WI38 (cell line): ENCODE results near the gene PRRX2.
"Not testable (repeated sequence)": the region's sequence is repeated elsewhere in the genome, so short reads cannot be mapped to it uniquely, and the experiment has no call there.

Source experiments
- H3K4me3 ChIP-seq: 2 replicates; pipeline ENCODE4 v1.5.1; 2011; ENCODE audit warnings: low read depth, mild to moderate bottlenecking, control low read depth, low read length
- TF ChIP-seq, protein P1 (sequence below): IDR thresholded peaks from 2 replicates; pipeline ENCODE4 v1.5.1; 2012; ENCODE audit warnings: low read depth, mild to moderate bottlenecking, control low read depth, low read length

Gene PRRX2

DNA sequence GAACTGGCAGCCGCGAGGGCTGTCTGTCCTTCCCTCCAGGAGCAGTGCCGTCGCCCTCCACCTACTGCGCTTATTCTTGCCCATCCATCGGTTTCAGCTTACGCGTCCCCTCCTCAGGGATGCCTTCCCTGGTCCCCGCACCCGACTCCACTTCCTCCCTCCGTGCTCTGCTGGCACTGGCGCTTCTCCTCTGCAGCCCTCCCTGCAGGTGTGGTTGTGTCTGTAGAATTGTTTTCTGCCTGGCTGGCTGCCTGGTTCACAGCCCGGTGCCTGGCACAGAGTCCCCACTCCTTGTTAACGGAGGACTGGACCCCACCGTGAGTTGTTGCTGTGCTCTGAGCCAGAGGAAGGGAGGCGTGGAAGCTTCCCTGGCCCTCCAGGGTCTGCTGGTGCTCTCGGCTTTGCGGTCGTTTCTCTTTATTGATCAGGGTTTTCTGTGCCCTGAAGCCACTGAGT is 33.7 kb upstream of the PRRX2 start:
- H3K4me3 ChIP-seq = no peak overlapping the region
- TF ChIP-seq, protein P1, sequence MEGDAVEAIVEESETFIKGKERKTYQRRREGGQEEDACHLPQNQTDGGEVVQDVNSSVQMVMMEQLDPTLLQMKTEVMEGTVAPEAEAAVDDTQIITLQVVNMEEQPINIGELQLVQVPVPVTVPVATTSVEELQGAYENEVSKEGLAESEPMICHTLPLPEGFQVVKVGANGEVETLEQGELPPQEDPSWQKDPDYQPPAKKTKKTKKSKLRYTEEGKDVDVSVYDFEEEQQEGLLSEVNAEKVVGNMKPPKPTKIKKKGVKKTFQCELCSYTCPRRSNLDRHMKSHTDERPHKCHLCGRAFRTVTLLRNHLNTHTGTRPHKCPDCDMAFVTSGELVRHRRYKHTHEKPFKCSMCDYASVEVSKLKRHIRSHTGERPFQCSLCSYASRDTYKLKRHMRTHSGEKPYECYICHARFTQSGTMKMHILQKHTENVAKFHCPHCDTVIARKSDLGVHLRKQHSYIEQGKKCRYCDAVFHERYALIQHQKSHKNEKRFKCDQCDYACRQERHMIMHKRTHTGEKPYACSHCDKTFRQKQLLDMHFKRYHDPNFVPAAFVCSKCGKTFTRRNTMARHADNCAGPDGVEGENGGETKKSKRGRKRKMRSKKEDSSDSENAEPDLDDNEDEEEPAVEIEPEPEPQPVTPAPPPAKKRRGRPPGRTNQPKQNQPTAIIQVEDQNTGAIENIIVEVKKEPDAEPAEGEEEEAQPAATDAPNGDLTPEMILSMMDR = no peak

DNA sequence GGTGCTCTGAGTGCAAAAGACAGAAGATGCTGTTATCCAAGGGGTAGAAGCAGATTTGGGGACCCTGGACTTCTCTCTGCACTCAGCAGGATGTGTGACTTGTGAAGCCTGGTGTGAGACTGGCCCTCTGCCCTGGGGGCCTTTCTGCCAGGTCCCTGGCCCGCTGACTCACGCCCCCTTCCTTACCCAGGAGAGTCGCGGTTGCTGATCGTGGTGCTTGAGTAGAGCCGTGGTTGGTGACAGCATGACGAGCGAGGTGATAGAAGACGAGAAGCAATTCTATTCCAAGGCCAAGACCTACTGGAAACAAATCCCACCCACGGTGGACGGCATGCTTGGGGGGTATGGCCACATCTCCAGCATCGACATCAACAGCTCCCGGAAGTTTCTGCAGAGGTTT is 33.0 kb upstream of the PRRX2 start:
- H3K4me3 ChIP-seq = no peak overlapping the region
- TF ChIP-seq, protein P1 = no peak

DNA sequence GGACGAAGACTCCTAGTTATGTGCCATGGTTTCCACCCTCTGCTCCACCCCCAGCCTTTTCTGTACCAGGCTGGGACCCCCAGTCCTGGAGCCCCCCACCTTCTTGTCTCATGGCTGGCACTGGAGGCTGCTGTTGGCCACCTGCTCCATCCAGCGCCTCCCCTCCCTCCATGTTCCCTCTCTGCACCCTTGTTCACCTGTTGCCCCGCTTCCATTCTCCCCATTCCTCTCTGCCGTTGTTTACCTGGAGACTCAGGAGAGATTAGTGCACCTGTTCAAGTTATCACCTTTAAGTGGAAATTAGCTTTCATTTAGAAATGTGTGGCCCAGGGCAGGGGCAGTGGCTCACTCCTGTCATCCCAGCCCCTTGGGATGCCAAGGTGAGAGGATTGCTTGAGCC is 32.2 kb upstream of the PRRX2 start:
- TF ChIP-seq, protein P1 = no peak

DNA sequence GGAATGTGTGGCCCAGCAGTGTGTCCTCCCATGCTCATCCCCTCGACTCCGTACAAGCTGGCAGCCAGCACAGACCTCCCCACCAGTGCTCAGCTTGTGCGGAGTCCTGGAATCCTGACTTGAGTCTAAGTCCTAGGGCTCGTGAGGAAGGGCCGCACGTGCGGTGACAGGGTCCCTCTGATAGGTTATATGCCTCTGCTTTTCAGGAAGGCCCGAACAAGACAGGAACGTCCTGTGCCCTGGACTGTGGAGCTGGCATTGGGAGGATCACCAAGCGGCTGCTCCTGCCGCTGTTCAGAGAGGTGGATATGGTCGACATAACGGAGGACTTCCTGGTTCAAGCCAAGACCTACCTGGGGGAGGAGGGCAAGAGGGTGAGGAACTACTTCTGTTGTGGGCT is 31.6 kb upstream of the PRRX2 start:
- no peak overlapping the region for H3K4me3 ChIP-seq
- TF ChIP-seq, protein P1 = no peak

More for the DNA sequence above, 32.2 kb upstream of the PRRX2 start:
- no peak overlapping the region for H3K4me3 ChIP-seq

DNA sequence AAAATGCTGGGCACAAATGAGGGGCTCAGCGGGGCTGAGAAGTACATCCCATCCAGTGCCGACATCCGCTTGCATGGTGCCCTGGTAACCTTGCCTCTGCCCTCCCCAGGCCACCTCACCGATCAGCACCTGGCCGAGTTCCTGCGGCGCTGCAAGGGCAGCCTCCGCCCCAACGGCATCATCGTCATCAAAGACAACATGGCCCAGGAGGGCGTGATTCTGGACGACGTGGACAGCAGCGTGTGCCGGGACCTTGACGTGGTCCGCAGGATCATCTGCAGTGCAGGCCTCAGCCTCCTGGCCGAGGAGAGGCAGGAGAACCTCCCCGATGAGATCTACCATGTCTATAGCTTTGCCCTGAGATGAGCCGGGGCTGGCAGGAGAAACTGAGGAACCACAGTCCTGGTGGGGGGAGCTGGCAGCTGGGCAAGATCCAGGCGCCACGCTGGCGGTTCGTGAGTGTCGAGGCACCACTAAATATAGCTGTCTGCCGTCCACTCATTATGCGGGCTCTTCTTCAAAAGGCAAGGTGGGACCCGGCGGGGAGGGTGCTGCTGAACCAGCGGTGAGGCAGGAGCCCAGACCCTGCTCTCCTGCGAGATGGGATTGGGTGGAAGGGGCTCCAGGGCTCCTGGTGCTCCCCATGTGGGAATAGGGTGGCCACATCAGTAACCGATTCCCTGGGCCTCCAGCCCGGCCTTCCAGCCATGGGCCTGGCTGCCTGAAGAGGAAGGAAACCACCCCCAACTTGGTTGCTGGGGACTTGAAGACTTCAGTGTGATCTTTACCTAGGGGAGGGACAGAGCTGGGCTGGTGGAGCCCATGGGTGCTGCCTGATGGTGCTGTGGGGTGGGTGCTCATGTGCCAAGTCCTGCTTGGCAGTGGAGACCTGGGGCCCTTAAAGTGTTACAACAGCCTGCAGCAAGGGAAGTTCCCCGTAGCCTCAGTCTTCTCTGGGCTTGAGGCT is 30.1 kb upstream of the PRRX2 start:
- TF ChIP-seq, protein P1 = no peak
- no peak overlapping the region for H3K4me3 ChIP-seq

DNA sequence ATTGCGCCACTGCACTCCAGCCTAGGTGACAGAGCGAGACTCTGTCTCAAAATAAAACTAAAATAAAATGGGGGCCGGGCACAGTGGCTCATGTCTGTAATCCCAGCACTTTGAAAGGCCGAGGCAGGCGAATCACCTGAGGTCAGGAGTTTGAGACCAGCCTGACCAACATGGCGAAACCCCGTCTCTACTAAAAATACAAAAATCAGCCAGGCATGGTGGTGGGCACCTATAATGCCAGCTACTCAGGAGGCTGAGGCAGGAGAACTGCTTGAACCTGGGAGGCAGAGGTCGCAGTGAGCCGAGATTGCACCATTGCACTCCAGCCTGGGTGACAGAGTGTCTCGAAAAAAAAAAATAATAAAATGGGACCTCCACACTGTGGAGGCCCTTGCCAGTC is 29.1 kb upstream of the PRRX2 start:
- not testable (repeated sequence) for H3K4me3 ChIP-seq

DNA sequence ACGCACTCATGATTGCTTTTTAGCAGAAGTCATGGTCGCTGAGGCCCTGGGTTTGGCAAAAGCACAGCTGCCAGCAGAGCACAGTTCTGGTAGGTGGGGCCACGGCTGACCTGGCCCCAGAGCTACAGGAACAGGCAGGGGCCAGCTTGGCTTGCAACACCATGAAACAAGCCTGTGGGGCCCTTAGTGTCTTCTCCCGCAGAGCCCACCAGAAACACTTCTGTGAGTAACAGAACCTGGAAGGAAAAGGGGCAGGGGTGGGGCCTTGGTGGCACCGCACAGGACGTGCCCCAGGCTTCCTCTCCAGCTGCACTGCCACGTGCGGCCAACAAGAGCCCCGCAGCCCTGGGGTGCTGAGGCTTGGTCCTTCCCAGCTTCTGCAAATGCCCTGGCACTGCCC is 28.3 kb upstream of the PRRX2 start:
- H3K4me3 ChIP-seq = no peak overlapping the region
- TF ChIP-seq, protein P1 = no peak
